BJ (cell line): ENCODE measurements around the gene HSPA4. TPM values are rescaled to one million over a fixed set of nuclear protein-coding genes. Genes with fewer than 3 reads are reported as not detected.

Source experiments
- CTCF ChIA-PET: fragments of 350-600 bp; formaldehyde crosslinking; extraction: SDS; loops from one replicate; lab custom pipeline; 2021; ENCODE audit warnings: antibody characterized with exemption, inconsistent platforms; lab: Yijun Ruan, JAX
- POLR2A ChIA-PET: fragments of 300-600 bp; sonication (Branson Sonifier 250); formaldehyde crosslinking; extraction: SDS; loops from one replicate; lab custom pipeline; 2021; ENCODE audit warnings: antibody characterized with exemption; lab: Charles Lee
- DNase-seq: peaks from one replicate; pipeline ENCODE4 v3.0.0-alpha.2; 2011; ENCODE audit warnings: low read depth
- H3K27me3 ChIP-seq: 2 replicates; pipeline ENCODE4 v1.6.0; 2011; ENCODE audit warnings: low read length; ENCODE audit not compliant: control insufficient read depth, insufficient read depth
- H3K36me3 ChIP-seq: 2 replicates; pipeline ENCODE4 v1.5.1; 2011; ENCODE audit warnings: low read length; ENCODE audit not compliant: control insufficient read depth, insufficient read depth
- H3K4me3 ChIP-seq: 2 replicates; pipeline ENCODE4 v1.5.1; 2011; ENCODE audit warnings: low read depth, mild to moderate bottlenecking, control low read depth, low read length
- polyA plus RNA-seq: library from polyadenylated mRNA; depleted of rRNA; stranded (reverse); fragments of >200 nt; gene quantifications from 2 replicates; pipeline ENCODE4 v1.2.3, GENCODE V29; 2011
- TF ChIP-seq, protein P1 (sequence below): IDR thresholded peaks from 2 replicates; pipeline ENCODE4 v1.5.1; 2011; ENCODE audit warnings: low read depth, mild to moderate bottlenecking, control low read depth, inconsistent platforms, low read length, moderate library complexity; ENCODE audit not compliant: insufficient read depth

The HSPA4 gene
- polyA plus RNA-seq, 1 experiment: 16.8 TPM

DNA sequence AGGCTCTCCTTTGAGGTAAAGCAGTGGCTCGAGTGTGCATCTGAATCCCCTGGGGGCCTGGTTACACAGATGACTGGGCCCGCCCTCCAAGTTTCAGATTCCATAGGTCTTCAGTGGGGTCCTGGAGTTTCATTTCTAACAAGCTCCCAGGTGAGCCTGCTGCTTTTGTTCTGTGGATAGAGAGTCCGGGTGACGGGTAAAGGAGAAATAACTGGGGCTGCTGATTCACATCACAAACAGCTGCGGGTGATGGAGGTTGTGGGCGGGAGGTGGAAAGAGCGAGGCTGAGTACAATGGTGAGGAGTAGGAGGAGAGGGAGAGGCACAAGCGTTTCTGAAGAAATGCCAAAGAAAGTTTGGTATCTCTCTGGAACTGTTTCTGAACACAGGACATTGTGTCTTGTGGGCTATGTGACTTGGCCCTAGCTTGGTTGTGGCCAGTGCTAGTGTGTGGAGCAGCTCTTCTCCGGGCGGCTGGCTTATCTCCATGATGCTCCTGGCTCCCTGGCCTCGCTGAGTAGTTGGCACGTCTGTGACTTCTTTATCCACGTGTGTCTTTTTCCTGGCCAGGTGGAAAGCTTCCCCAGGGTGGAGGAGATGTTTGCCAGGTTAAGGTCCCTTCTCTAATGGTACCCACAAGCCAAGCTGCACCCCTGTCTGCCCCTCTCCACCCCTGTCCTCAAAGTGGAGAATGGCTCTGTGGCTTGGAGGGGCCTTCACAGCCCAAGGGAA is 61.7 kb downstream of the HSPA4 start:
- no peak overlapping the region for H3K4me3 ChIP-seq
- TF ChIP-seq, protein P1, sequence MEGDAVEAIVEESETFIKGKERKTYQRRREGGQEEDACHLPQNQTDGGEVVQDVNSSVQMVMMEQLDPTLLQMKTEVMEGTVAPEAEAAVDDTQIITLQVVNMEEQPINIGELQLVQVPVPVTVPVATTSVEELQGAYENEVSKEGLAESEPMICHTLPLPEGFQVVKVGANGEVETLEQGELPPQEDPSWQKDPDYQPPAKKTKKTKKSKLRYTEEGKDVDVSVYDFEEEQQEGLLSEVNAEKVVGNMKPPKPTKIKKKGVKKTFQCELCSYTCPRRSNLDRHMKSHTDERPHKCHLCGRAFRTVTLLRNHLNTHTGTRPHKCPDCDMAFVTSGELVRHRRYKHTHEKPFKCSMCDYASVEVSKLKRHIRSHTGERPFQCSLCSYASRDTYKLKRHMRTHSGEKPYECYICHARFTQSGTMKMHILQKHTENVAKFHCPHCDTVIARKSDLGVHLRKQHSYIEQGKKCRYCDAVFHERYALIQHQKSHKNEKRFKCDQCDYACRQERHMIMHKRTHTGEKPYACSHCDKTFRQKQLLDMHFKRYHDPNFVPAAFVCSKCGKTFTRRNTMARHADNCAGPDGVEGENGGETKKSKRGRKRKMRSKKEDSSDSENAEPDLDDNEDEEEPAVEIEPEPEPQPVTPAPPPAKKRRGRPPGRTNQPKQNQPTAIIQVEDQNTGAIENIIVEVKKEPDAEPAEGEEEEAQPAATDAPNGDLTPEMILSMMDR: no peak
- ChIA-PET CTCF (interaction anchor here (0.6 to 1.8 kb wide), 6 partner anchors 14 to 1027 kb away, joined by 3 to 8 read pairs (median 4); no protein-coding TSS in a partner anchor), POLR2A (no interaction called here)
- no peaks in the 10 kb centered on the region for H3K36me3 ChIP-seq
- H3K27me3 ChIP-seq: peaks cover 7% of the 10 kb centered on the region
- DNase-seq: no peak

DNA sequence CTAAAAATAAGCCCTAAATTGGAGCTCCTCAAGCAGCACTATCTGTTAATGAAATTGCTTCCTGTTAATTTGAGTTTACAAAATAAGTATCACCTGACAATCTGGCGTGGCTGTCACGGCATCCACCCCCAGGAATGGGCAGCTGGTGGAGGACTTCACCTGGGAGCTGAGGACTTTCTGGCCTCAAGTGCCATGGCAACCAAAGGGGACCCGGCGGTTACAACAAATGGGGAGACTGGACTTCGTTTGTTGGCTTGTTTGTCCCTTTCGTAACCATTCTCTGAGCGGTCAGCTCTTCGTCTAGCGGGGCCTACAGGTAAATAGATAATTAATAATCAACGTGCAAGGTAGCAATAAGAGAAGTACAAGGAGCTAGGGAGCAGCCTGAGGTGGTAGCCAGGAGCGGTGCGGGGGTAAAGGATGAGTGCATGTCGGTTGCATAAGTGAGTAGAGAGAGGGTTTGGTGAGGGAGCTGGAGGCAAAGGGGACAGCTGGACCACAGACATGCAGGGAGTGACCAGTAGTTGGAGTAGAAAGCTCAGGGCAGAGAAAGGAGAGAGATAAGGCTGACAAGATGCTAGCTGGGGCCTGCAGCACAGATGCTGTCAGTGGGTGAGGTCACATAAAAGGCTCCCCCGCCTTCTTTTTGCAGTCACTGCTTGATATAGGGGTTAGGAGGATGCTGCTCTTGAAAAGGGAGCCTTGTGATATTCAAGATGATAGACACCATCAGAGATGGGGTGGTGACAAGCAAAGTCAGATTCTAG is 62.5 kb downstream of the HSPA4 start:
- ChIA-PET POLR2A (no interaction called here), CTCF (interaction anchor here (0.6 to 1.6 kb wide), 3 partner anchors 13 to 1026 kb away, joined by 3 to 4 read pairs (median 4); no protein-coding TSS in a partner anchor)
- Histone ChIP-seq H3K36me3 (no peaks in the 10 kb centered on the region), H3K4me3 (no peak overlapping the region), H3K27me3 (peaks cover 7% of the 10 kb centered on the region)
- TF ChIP-seq, protein P1: no peak
- DNase-seq: no peak

DNA sequence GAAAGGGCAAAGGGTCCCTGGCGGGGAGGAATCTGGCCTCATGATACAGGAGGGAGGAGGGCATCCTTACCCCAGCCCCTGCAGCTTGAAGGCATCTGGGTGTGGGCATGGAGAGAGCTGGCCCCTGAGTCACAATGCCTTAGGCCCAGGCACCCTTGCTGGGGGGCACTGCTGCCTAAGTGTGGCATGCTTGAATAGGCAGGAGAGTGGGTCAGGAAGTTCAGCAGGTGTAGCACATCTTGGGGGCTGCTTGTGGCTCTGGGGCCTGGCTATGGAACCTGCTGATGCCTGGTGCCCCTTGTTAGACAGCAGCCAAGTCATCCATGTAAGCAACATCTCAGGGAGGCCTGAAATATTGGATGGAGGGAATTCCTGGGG is 63.1 kb downstream of the HSPA4 start:
- ChIA-PET POLR2A (no interaction called here), CTCF (interaction anchor here (0.6 kb wide), 1 partner anchor 13 kb away, joined by 3 read pairs; no protein-coding TSS in a partner anchor)
- no peak for DNase-seq
- H3K36me3 ChIP-seq: no peaks in the 10 kb centered on the region
- H3K4me3 ChIP-seq: no peak overlapping the region
- TF ChIP-seq, protein P1: no peak
- peaks cover 7% of the 10 kb centered on the region for H3K27me3 ChIP-seq

DNA sequence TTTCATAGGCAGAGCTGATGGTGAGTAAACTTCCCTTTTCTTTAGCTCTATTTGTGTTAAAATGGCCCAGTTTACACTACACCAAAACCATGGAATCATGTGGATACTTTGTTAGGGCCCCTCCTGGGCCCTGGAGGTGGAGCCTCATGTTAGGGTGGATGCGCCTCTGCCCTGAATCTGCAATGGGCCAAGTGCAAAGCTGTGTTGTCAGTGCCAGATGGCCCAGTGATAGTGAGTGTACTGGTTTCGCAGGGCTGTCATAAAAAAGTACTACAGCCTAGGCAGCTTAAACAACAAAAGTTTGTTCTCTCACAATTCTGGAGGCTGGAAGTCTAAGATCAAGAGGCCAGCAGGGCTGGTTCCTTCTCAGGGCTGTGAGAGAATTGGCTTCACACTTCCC is 64.8 kb downstream of the HSPA4 start:
- DNase-seq: no peak
- TF ChIP-seq, protein P1: no peak
- peaks cover 7% of the 10 kb centered on the region for H3K27me3 ChIP-seq
- ChIA-PET CTCF (interaction anchor here (1.0 kb wide), 1 partner anchor 13 kb away, joined by 3 read pairs; no protein-coding TSS in a partner anchor), POLR2A (no interaction called here)
- no peak overlapping the region for H3K4me3 ChIP-seq
- no peaks in the 10 kb centered on the region for H3K36me3 ChIP-seq
